NCI-H82 treated with DMSO at 0.1 percent for 48 hours (cell line): ENCODE results near the gene PLRG1.

Experiments used
- DNase-seq: peaks from one replicate; lab custom pipeline; 2025; ENCODE audit not compliant: unreplicated experiment; lab: John Stamatoyannopoulos, UW

PLRG1 gene

DNA sequence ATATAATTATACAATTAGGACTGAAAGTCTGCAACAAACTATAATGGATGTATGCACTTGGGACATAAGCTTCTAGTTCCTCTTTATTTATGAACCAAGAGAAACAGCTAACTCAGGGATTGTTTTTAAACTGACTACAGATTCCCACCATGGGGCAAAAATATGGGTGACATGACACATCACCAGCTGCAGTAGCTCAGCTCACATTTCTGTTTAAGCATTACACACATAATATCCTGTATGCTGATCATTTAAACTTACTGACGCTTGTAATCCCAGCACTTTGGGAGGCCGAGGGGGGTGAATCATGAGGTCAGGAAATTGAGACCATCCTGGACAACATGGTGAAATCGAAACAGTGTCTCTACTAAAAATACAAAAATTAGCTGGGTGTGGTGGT is 24.1 kb upstream of the PLRG1 start:
- DNase-seq = no peak

- DNase-seq = no peak
Measured at GRCh38 chr4:154573190-154573870, 23.1 kb upstream of the PLRG1 start.

- DNase-seq = no peak
Measured at GRCh38 chr4:154569584-154569983, 19.4 kb upstream of the PLRG1 start.

- no peak for DNase-seq
Measured at GRCh38 chr4:154569028-154569427, 18.8 kb upstream of the PLRG1 start.

DNA sequence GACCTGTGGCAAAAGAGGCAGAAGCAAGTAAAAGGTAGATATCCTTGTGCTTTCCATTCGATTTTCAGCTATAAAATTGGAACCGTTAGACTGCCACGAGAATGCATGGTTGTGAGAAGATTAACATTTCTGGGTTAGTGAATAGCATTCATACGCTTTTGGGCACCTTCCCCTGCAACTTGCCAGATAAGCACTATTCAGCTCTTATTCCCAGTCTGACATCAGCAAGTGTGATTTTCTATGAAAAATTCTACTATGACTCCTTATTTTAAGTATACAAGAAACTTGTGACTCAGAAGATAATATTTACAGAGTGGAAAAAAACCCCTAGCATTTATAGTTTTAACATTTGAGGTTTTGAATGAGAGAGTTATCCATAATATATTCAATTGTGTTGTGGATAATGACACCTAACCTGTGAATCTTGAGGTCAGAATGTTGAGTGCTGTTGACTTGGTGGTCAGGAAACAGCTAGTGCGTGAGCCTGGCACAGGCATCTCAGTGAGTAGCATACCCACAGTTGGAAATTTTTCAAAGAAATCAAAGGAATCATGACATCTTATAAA is 16.5 kb upstream of the PLRG1 start:
- DNase-seq = no peak

GRCh38 chr4:154565704-154566103 is 15.5 kb upstream of the PLRG1 start:
- DNase-seq = no peak

GRCh38 chr4:154564311-154564710 is 14.1 kb upstream of the PLRG1 start:
- no peak for DNase-seq

DNA sequence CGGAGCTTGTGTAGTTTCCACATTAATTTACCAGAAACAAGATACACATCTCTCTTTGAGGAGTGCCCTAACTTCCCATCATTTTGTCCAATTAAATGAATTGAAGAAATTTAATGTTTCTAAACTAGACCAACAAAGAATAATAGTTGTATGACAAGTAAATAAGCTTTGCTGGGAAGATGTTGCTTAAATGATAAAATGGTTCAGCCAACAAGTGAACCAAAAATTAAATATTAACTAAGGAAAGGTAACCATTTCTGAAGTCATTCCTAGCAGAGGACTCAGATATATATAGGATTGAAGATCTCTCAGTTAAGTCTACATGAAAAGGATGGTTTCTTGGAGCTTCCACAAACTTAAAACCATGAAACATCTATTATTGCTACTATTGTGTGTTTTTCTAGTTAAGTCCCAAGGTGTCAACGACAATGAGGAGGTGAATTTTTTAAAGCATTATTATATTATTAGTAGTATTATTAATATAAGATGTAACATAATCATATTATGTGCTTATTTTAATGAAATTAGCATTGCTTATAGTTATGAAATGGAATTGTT is 12.6 kb upstream of the PLRG1 start, which contains the start of gene FGB:
TSS of gene FGB (plus strand) at position 315 of the 558 bp plus-strand sequence. CDS start at position 323, 8 bp downstream.
- DNase-seq = no peak

DNA sequence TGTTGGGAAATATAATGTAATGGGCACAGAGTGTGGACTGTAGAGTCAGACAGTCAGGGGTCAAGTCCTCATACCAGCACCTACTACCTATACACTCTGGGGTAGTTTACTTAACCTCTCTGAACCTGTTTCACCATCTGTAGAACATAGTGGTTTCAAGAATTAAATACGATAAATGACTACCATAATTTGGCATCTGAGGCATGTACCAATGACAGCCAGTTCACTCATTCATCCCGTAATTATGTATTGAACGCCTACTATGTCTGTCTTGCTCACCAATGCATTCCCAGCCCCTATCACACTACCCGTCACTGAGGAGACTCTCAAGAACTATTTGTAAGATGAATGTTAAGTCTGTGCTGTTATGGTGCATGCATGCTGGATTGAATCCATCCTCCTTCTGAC is 10.6 kb upstream of the PLRG1 start:
- DNase-seq = no peak

DNA sequence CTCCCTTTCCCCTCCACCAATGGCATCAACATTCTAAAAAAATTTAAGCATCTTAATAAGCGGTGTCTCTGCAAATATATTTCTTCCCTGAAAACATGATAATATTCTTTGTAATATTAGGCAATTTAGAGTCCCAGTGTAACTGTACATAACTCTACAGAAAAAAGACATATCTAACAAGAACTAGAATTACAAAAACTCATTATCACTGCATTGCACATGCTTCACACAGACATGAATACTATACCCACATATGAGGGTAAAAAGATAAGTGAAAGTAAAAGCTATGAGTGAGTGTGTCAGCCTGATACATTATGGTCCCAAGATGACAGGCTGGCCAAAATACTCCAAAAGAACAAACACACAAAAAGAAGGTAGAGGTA is 10.2 kb upstream of the PLRG1 start:
- no peak for DNase-seq

GRCh38 chr4:154559494-154560418 is 9.6 kb upstream of the PLRG1 start:
- DNase-seq = peak; percentile 3

DNA sequence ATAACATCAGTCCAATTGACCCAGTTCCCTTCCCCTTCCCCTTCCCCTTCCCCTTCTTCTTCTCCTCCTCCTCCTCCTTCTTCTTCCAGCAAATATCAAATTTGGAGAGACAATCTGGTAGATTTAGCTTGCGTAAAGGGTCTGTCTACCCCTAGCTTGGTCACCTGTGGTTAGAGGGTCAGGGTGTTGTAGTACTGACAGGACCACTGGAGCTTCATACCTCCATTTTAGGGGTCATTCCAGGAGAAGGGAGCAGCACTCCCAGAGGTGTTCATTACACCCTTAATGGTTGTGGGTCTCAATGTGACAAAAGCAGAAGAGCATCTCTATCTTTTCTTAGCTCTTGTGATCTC is 8.9 kb upstream of the PLRG1 start:
- DNase-seq = no peak

GRCh38 chr4:154551872-154552686 is 1.9 kb upstream of the PLRG1 start:
- peak; percentile 23 for DNase-seq

DNA sequence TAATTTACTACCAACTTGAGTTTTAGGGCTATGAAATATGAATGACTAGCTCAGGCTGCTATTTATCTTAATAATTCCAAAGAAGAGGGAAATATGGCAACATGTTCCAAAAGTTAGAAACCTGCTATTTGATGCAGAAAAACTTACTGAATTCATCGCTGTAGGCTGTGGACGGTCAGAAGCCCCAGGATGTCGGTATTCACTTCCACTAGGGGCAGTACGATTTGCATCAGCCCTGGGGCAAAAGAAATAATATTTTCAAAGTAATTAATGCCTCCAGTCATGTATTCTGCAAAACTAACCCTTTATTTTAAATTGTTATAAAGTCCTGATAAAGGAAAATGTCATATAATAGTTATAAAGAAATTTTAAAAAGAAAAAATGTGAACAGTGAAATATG is 4.5 kb downstream of the PLRG1 start:
- DNase-seq = no peak

- no peak for DNase-seq
Measured at GRCh38 chr4:154542271-154542879, 7.8 kb downstream of the PLRG1 start.

- DNase-seq = no peak
Measured at GRCh38 chr4:154534296-154534695, 15.9 kb downstream of the PLRG1 start.

DNA sequence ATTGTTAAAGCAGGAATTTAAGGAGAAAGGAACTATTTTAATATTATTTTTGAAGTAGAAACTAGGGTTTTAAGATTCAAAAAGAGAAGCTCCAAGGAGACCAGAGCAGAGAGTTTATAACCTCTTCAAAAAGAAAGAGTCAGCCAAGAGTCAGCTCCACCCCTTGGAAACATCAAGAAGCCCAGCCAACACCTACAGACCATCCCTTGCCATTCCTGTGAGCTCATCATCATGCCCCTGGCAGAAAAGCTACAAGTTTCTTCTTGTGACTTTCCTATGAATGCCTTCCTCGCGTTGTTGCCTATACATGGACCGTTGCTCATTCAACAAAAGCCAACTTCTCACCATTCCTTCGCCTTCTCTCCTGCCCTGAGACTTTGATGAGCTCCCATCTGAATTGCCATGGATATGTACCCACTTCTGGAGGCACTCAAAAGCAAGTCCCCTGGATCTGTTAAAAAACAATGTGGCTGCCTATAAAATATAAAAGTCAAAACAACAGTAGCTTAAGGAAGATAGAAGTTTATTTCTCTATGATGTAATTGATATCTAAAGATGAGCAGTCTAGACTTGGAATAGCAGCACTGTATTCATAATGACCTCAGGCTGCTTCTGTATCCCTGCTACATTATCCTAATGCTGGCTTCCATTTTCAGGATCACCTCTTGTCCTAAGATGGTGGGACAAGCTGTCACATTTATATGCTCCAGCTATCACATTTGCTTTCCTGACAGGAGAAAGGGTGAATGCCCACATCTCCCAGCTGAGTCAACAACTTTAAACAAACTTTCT is 20.3 kb downstream of the PLRG1 start:
- no peak for DNase-seq

DNA sequence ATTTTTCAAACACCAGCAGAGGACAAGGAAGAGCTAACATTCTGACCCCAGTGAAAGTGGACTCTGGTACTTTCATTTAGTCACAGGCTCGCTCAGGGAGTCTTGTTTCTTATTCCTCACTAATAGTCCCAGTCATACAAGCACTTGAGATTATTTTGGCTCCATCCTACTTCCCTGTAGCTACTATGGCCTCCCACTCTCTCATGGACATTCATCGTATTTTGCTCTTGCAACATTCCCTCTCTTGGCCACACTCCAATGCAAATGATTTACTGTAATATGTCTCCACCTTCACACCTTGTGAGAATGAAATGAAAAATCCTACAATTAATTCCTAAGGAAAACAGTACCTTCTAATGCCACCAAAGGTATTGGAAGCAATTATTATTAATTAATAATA is 21.3 kb downstream of the PLRG1 start:
- no peak for DNase-seq

- DNase-seq = no peak
Measured at GRCh38 chr4:154527308-154527707, 22.9 kb downstream of the PLRG1 start.

DNA sequence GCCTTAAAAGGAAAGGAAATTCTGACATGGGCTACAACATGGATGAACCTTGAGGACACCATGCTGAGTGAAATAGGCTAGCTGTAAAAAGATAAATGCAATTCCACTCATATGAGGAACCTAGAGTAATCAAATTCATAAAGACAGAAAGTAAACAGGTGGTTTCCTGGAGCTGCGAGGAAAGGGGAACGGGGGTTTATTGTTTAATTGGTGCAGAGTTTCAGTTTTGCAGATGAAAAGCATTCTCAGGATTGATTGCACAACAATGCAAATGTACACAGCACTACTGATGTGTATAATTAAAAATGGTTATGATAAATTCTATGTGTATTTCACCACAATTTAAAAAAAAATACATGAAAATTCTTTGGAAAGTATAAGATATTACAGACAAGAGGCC is 24.0 kb downstream of the PLRG1 start:
- DNase-seq = no peak
